22Rv1 (cell line): Measurements from ENCODE around the gene GBGT1.

Experiments
- ZFX ChIP-seq: fragments of 450-650 bp; IDR thresholded peaks from 2 replicates; pipeline ENCODE4 v1.6.1; 2017; ENCODE audit warnings: antibody characterized with exemption, borderline replicate concordance
- TF ChIP-seq, protein P1 (sequence below): fragments of 450-650 bp; IDR thresholded peaks from 2 replicates; pipeline ENCODE4 v1.5.1; 2017; ENCODE audit warnings: mild to moderate bottlenecking

DNA sequence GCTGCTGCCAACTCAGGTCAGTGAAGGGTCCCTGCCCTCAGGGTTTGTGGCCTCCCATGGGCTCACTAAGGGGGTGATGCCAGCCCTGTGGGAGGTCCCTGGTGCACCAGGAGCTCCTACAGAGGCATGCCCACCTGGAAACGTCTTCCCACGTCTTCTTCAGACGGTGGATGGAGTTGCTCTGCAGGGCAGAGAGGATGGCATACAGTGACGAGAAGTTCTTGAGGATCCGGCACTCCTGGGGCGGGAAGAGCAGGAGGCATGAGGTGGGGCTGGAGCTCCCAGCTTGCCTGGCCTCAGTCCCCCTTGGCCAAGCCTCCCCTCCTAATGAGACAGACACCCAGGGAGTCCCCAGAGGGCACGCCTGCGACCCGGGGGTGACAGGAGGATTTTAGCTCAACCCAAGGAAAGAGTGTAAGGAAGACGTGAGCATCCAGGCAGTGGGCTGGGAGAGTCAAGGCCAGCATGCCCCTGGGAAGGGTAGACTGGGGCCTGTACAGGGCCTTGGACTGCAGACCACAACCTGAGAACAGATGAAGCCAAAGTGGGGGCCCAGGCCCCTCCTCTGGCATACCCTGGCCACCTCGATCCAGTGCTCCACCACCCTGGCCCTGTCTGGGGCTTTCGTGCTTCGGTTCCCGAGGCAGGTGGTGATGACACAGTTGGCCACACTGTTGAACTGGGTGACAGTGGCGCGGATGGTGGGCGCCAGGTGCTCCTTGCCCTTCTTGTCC, 57.0 kb downstream of the GBGT1 start:
- TF ChIP-seq, protein P1, sequence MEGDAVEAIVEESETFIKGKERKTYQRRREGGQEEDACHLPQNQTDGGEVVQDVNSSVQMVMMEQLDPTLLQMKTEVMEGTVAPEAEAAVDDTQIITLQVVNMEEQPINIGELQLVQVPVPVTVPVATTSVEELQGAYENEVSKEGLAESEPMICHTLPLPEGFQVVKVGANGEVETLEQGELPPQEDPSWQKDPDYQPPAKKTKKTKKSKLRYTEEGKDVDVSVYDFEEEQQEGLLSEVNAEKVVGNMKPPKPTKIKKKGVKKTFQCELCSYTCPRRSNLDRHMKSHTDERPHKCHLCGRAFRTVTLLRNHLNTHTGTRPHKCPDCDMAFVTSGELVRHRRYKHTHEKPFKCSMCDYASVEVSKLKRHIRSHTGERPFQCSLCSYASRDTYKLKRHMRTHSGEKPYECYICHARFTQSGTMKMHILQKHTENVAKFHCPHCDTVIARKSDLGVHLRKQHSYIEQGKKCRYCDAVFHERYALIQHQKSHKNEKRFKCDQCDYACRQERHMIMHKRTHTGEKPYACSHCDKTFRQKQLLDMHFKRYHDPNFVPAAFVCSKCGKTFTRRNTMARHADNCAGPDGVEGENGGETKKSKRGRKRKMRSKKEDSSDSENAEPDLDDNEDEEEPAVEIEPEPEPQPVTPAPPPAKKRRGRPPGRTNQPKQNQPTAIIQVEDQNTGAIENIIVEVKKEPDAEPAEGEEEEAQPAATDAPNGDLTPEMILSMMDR = no peak
- TF ChIP-seq ZFX = no peak
